H9 (cell line): ENCODE measurements around the gene RNF149. TPM values are rescaled to one million over a fixed set of nuclear protein-coding genes. Genes with fewer than 3 reads are reported as not detected.

ENCODE experiments used
- DNase-seq: peaks from one replicate; pipeline ENCODE4 v3.0.0-alpha.2; 2017
- H2AFZ ChIP-seq: one replicate; pipeline ENCODE4 v1.6.1; 2013; ENCODE audit warnings: mild to moderate bottlenecking, low read length, control low read depth, moderate library complexity
- H2AK5ac ChIP-seq: 2 replicates; pipeline ENCODE4 v1.6.1; 2013; ENCODE audit warnings: low read length, control low read depth, mixed read lengths; ENCODE audit not compliant: insufficient read length
- H2BK120ac ChIP-seq: one replicate; pipeline ENCODE4 v1.6.1; 2013; ENCODE audit warnings: low read depth, mild to moderate bottlenecking, low read length, control low read depth, inconsistent platforms; ENCODE audit not compliant: poor library complexity, severe bottlenecking
- H2BK12ac ChIP-seq: 2 replicates; pipeline ENCODE4 v1.6.1; 2013; ENCODE audit warnings: low read length, control low read depth, mixed read lengths, low read depth; ENCODE audit not compliant: insufficient read length
- H2BK15ac ChIP-seq: 2 replicates; pipeline ENCODE4 v1.6.1; 2013; ENCODE audit warnings: low read depth, low read length, control low read depth
- H2BK20ac ChIP-seq: one replicate; pipeline ENCODE4 v1.6.1; 2013; ENCODE audit warnings: low read depth, mild to moderate bottlenecking, low read length, control low read depth, inconsistent platforms; ENCODE audit not compliant: poor library complexity, severe bottlenecking
- H2BK5ac ChIP-seq: 2 replicates; pipeline ENCODE4 v1.6.1; 2013; ENCODE audit warnings: low read length, control low read depth, mixed read lengths; ENCODE audit not compliant: insufficient read length
- H3K14ac ChIP-seq: 2 replicates; pipeline ENCODE4 v1.6.1; 2013; ENCODE audit warnings: low read length, control low read depth; ENCODE audit not compliant: insufficient read depth
- H3K18ac ChIP-seq: 2 replicates; pipeline ENCODE4 v1.6.1; 2013; ENCODE audit warnings: low read depth, mild to moderate bottlenecking, mixed read lengths, low read length, control low read depth; ENCODE audit not compliant: insufficient read length
- H3K23ac ChIP-seq: 2 replicates; pipeline ENCODE4 v1.6.1; 2013; ENCODE audit warnings: low read length, control low read depth, mixed read lengths, low read depth; ENCODE audit not compliant: insufficient read length
- H3K23me2 ChIP-seq: 2 replicates; pipeline ENCODE4 v1.6.1; 2013; ENCODE audit warnings: low read depth, mild to moderate bottlenecking, mixed read lengths, low read length, control low read depth; ENCODE audit not compliant: insufficient read length, poor library complexity, severe bottlenecking
- H3K27ac ChIP-seq: 2 replicates; pipeline ENCODE4 v1.5.1; 2013; ENCODE audit warnings: low read length, control low read depth, mixed read lengths, low read depth; ENCODE audit not compliant: insufficient read length
- H3K27me3 ChIP-seq: 2 replicates; pipeline ENCODE4 v1.6.1; 2013; ENCODE audit warnings: low read length, control low read depth, inconsistent platforms; ENCODE audit not compliant: insufficient read depth
- H3K4ac ChIP-seq: 2 replicates; pipeline ENCODE4 v1.6.1; 2013; ENCODE audit warnings: low read depth, mild to moderate bottlenecking, control low read depth, inconsistent platforms, low read length, moderate library complexity
- H3K4me1 ChIP-seq: 2 replicates; pipeline ENCODE4 v1.6.1; 2013; ENCODE audit warnings: low read length, control low read depth, inconsistent platforms; ENCODE audit not compliant: insufficient read depth
- H3K4me2 ChIP-seq: 2 replicates; pipeline ENCODE4 v1.6.1; 2013; ENCODE audit warnings: low read length, control low read depth, mixed read lengths; ENCODE audit not compliant: insufficient read length, insufficient read depth
- H3K56ac ChIP-seq: 2 replicates; pipeline ENCODE4 v1.6.1; 2013; ENCODE audit warnings: low read depth, mild to moderate bottlenecking, mixed read lengths, low read length, control low read depth; ENCODE audit not compliant: insufficient read length
- H3K79me1 ChIP-seq: 2 replicates; pipeline ENCODE4 v1.6.1; 2013; ENCODE audit warnings: low read depth, mild to moderate bottlenecking, moderate library complexity, low read length, control low read depth, inconsistent platforms; ENCODE audit not compliant: insufficient read depth, poor library complexity, severe bottlenecking
- H3K79me2 ChIP-seq: 2 replicates; pipeline ENCODE4 v1.6.1; 2013; ENCODE audit warnings: low read length, control low read depth, inconsistent platforms; ENCODE audit not compliant: insufficient read depth
- H3K9ac ChIP-seq: 2 replicates; pipeline ENCODE4 v1.6.1; 2013; ENCODE audit warnings: low read length, control low read depth, mixed read lengths; ENCODE audit not compliant: insufficient read length; ENCODE audit errors: extremely low read depth
- H3K9me3 ChIP-seq: one replicate; pipeline ENCODE4 v1.6.1; 2013; ENCODE audit warnings: low read depth, low read length, inconsistent platforms; ENCODE audit not compliant: control insufficient read depth
- H3T11ph ChIP-seq: one replicate; pipeline ENCODE4 v1.6.1; 2013; ENCODE audit warnings: mild to moderate bottlenecking, low read length, control low read depth, inconsistent platforms
- H4K20me1 ChIP-seq: one replicate; pipeline ENCODE4 v1.6.1; 2013; ENCODE audit not compliant: control insufficient read depth, insufficient read length, insufficient read depth
- H4K5ac ChIP-seq: 2 replicates; pipeline ENCODE4 v1.6.1; 2013; ENCODE audit warnings: low read depth, mild to moderate bottlenecking, mixed read lengths, low read length, control low read depth; ENCODE audit not compliant: insufficient read length
- H4K8ac ChIP-seq: replicated peaks from 2 replicates; pipeline ENCODE4 v1.6.1; 2013; ENCODE audit warnings: low read length, control low read depth, mixed read lengths, low read depth; ENCODE audit not compliant: insufficient read length
- H4K91ac ChIP-seq: 2 replicates; pipeline ENCODE4 v1.6.1; 2013; ENCODE audit warnings: low read depth, mild to moderate bottlenecking, moderate library complexity, mixed read lengths, low read length, control low read depth; ENCODE audit not compliant: insufficient read length
- H3K27ac Mint-ChIP-seq, 3 experiments: 2 replicates in 2 of 3; 3 replicates in 1 of 3; pipeline ENCODE4 v1.8.0; 2020 to 2021; ENCODE audit warnings: mixed read lengths in 3 of 3, mild to moderate bottlenecking in 1 of 3, moderate library complexity in 1 of 3
- H3K27me3 Mint-ChIP-seq: 2 replicates; pipeline ENCODE4 v1.8.0; 2021; ENCODE audit warnings: low read depth, mild to moderate bottlenecking, moderate library complexity, mixed read lengths
- H3K36me3 Mint-ChIP-seq, 3 experiments: 2 replicates in 2 of 3; 3 replicates in 1 of 3; pipeline ENCODE4 v1.8.0; 2020 to 2021; ENCODE audit warnings: low read depth in 3 of 3, mixed read lengths in 3 of 3; ENCODE audit not compliant: insufficient read depth in 1 of 3
- H3K4me1 Mint-ChIP-seq, 2 experiments: 2 replicates each; pipeline ENCODE4 v1.8.0; 2020; ENCODE audit warnings: mixed read lengths in 2 of 2
- H3K4me3 Mint-ChIP-seq, 2 experiments: 2 replicates in 1 of 2; 3 replicates in 1 of 2; pipeline ENCODE4 v1.8.0; 2020 to 2021; ENCODE audit warnings: mild to moderate bottlenecking in 2 of 2, mixed read lengths in 2 of 2, moderate library complexity in 1 of 2
- H3K9me3 Mint-ChIP-seq, 2 experiments: 2 replicates in 1 of 2; 3 replicates in 1 of 2; pipeline ENCODE4 v1.8.0; 2020; ENCODE audit warnings: mild to moderate bottlenecking in 2 of 2, mixed read lengths in 2 of 2, moderate library complexity in 1 of 2
- WGBS: extraction: QIAGEN DNeasy Blood & Tissue Kit; methylation state at CpG from one replicate; pipeline ENCODE4 v1.1.7; 2013; ENCODE audit warnings: missing lambda C conversion rate, low lambda C conversion rate, mixed read lengths; ENCODE audit not compliant: insufficient read length; ENCODE audit errors: extremely low coverage; 5-methylcytosine and 5-hydroxymethylcytosine counted together
- total RNA-seq: library from RNA; stranded (reverse); gene quantifications from 2 replicates; pipeline ENCODE4 v1.2.1, GENCODE V29; 2021
- TF ChIP-seq, protein P1 (sequence below): fragments of 200-600 bp; sonication (generic); conservative IDR thresholded peaks from 3 replicates; pipeline ENCODE4 v1.8.0; 2021; ENCODE audit warnings: antibody characterized with exemption, mild to moderate bottlenecking

The RNF149 gene
- total RNA-seq, 1 experiment from 2014 or later = 18.0 TPM

- H3K27me3 ChIP-seq = no peaks in the 10 kb centered on the region
- no peak overlapping the region for H3K4me2 ChIP-seq
- no peak overlapping the region for H3K14ac ChIP-seq
- no peak overlapping the region for H2BK12ac ChIP-seq
- H3K23me2 ChIP-seq = no peaks in the 10 kb centered on the region
- no peak for DNase-seq
- H3K79me2 ChIP-seq = no peaks in the 10 kb centered on the region
- H2BK120ac ChIP-seq = no peak overlapping the region
- no peak overlapping the region for H3K9ac ChIP-seq
- WGBS = no CpG with 5 or more reads among the region's 10 CpGs
- H2BK5ac ChIP-seq = no peak overlapping the region
- no peak overlapping the region for H2BK20ac ChIP-seq
- no peaks in the 10 kb centered on the region for H3K9me3 ChIP-seq
- no peak overlapping the region for H4K91ac ChIP-seq
- Mint-ChIP-seq H3K27ac (no peak overlapping the region; a peak in 1 of 7 replicates), H3K9me3 (no peaks in the 10 kb centered on the region), H3K27me3 (peaks cover 3% of the 10 kb centered on the region; the same call in 1 of the 2 replicates), H3K36me3 (no peaks in the 10 kb centered on the region), H3K4me1 (peaks cover 17 to 25% of the 10 kb centered on the region in 2 experiments), H3K4me3 (no peak overlapping the region)
- H3K23ac ChIP-seq = no peak overlapping the region
- H4K8ac ChIP-seq = no peak overlapping the region
- H3K18ac ChIP-seq = no peak overlapping the region
- no peak overlapping the region for H2BK15ac ChIP-seq
- no peak overlapping the region for H2AFZ ChIP-seq
- H4K5ac ChIP-seq = no peak overlapping the region
- H3K27ac ChIP-seq = no peak overlapping the region
- H3K4ac ChIP-seq = no peak overlapping the region
- TF ChIP-seq, protein P1, sequence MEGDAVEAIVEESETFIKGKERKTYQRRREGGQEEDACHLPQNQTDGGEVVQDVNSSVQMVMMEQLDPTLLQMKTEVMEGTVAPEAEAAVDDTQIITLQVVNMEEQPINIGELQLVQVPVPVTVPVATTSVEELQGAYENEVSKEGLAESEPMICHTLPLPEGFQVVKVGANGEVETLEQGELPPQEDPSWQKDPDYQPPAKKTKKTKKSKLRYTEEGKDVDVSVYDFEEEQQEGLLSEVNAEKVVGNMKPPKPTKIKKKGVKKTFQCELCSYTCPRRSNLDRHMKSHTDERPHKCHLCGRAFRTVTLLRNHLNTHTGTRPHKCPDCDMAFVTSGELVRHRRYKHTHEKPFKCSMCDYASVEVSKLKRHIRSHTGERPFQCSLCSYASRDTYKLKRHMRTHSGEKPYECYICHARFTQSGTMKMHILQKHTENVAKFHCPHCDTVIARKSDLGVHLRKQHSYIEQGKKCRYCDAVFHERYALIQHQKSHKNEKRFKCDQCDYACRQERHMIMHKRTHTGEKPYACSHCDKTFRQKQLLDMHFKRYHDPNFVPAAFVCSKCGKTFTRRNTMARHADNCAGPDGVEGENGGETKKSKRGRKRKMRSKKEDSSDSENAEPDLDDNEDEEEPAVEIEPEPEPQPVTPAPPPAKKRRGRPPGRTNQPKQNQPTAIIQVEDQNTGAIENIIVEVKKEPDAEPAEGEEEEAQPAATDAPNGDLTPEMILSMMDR = no peak
- H4K20me1 ChIP-seq = no peaks in the 10 kb centered on the region
- no peak overlapping the region for H2AK5ac ChIP-seq
- no peak overlapping the region for H3T11ph ChIP-seq
- no peaks in the 10 kb centered on the region for H3K79me1 ChIP-seq
- H3K56ac ChIP-seq = no peak overlapping the region
- peaks cover 3% of the 10 kb centered on the region; the same call in 1 of the 2 replicates for H3K4me1 ChIP-seq
Observed at GRCh38 chr2:101355401-101356054, 47.0 kb upstream of the RNF149 start.
